HepG2 (cell line): ENCODE measurements around the gene UQCC2. TPM values are rescaled to one million over a fixed set of nuclear protein-coding genes. Genes with fewer than 3 reads are reported as not detected.

ENCODE experiments used
- ATAC-seq: fragments of 200-7000 bp; cut with Tn5 transposase; 3 replicates; pipeline ENCODE4 v1.9.1; 2020; ENCODE audit warnings: mild to moderate bottlenecking, moderate library complexity
- BruUV-seq: library from RNA; stranded (reverse); fragments of 400-500 nt; replicated peaks from 2 replicates; lab custom pipeline; 2021; lab: Mats Ljungman, UMichigan
- CTCF ChIA-PET: fragments of 300-600 bp; formaldehyde crosslinking; extraction: SDS; loops from one replicate; lab custom pipeline; 2021; ENCODE audit warnings: low total read pairs, inconsistent platforms, low intra/inter-chr PET ratio; lab: Yijun Ruan, JAX
- POLR2A ChIA-PET: fragments of 350-600 bp; sonication (Branson Sonifier 250); formaldehyde crosslinking; loops from one replicate; lab custom pipeline; 2020; ENCODE audit warnings: antibody characterized with exemption, inconsistent platforms; lab: Yijun Ruan, JAX
- DNase-seq: peaks from one replicate; pipeline ENCODE4 v3.0.0-alpha.2; 2015; ENCODE audit warnings: low spot score
- FAIRE-seq: peaks from 3 replicates; lab custom pipeline; 2011; peaks lifted over from hg19 to GRCh38; lab: Jason Lieb, UNC
- H2AFZ ChIP-seq: one replicate; pipeline ENCODE4 v1.6.1; 2011; ENCODE audit warnings: low read length, inconsistent platforms
- H3K27ac ChIP-seq: fragments of 300-600 bp; 3 replicates; pipeline ENCODE4 v1.8.0; 2011; ENCODE audit warnings: mixed run types, mild to moderate bottlenecking, mixed read lengths, low read length, inconsistent platforms; ENCODE audit not compliant: insufficient read depth; ENCODE audit errors: extremely low read length
- H3K27me3 ChIP-seq, 2 experiments: fragments of 200-600 bp in 1 of 2; 2 replicates in 1 of 2; 3 replicates in 1 of 2; pipeline versions ENCODE4 v1.6.0 to v1.8.0; 2011; ENCODE audit warnings: low read length in 2 of 2, mild to moderate bottlenecking in 2 of 2, moderate library complexity in 2 of 2, inconsistent platforms in 1 of 2; ENCODE audit not compliant: insufficient read depth in 2 of 2, control insufficient read depth in 1 of 2
- H3K36me3 ChIP-seq, 2 experiments: fragments of 200-600 bp in 1 of 2; replicated peaks in 1 of 2; 2 replicates in 1 of 2; 3 replicates in 1 of 2; pipeline versions ENCODE4 v1.5.1 to v1.8.0; 2011; ENCODE audit warnings: low read length in 2 of 2, inconsistent platforms in 1 of 2; ENCODE audit not compliant: insufficient read depth in 2 of 2, control insufficient read depth in 1 of 2
- H3K4me1 ChIP-seq: 2 replicates; pipeline ENCODE4 v1.5.1; 2012; ENCODE audit warnings: low read length, inconsistent platforms; ENCODE audit not compliant: insufficient read depth
- H3K4me2 ChIP-seq: 2 replicates; pipeline ENCODE4 v1.6.0; 2011; ENCODE audit warnings: low read depth, low read length, inconsistent platforms
- H3K4me3 ChIP-seq, 3 experiments: fragments of 200-600 bp in 1 of 3; sonication (generic), shearing (Covaris generic) in 1 of 3; replicated peaks in 1 of 3; 2 replicates each; pipeline ENCODE4 v1.5.1; 2011 to 2016; ENCODE audit warnings: low read length in 3 of 3, inconsistent platforms in 2 of 3, low read depth in 2 of 3, mild to moderate bottlenecking in 2 of 3, control low read depth in 1 of 3, mixed read lengths in 1 of 3; ENCODE audit not compliant: insufficient read depth in 1 of 3
- H3K79me2 ChIP-seq: one replicate; pipeline ENCODE4 v1.6.1; 2011; ENCODE audit warnings: low read length, inconsistent platforms; ENCODE audit not compliant: insufficient read depth
- H3K9ac ChIP-seq: 2 replicates; pipeline ENCODE4 v1.6.0; 2011; ENCODE audit warnings: mild to moderate bottlenecking, low read depth, low read length, inconsistent platforms; ENCODE audit not compliant: insufficient read depth
- H3K9me3 ChIP-seq: 2 replicates; pipeline ENCODE4 v1.5.1; 2012; ENCODE audit warnings: mild to moderate bottlenecking, low read length
- H4K20me1 ChIP-seq: 2 replicates; pipeline ENCODE4 v1.6.0; 2011; ENCODE audit warnings: inconsistent platforms, mild to moderate bottlenecking, low read length, moderate library complexity; ENCODE audit not compliant: insufficient read depth
- AGO2 ChIP-seq: fragments of 200-400 bp; formaldehyde crosslinking; optimal IDR thresholded peaks from 2 replicates; pipeline ENCODE3; 2017; ENCODE audit warnings: mild to moderate bottlenecking, low read depth, low read length, moderate library complexity
- CBX1 ChIP-seq: IDR thresholded peaks from one replicate; pipeline ENCODE4 v1.6.1; 2016; ENCODE audit warnings: antibody characterized with exemption, low read depth
- MAFF ChIP-seq: IDR thresholded peaks from 2 replicates; pipeline ENCODE4 v1.6.1; 2011; ENCODE audit warnings: low read depth, low read length, improper control_type of control experiment
- MATR3 ChIP-seq: sonication (generic); formaldehyde crosslinking; IDR thresholded peaks from 2 replicates; pipeline ENCODE4 v1.4.0; 2020; ENCODE audit warnings: missing genetic modification reagents
- MXI1 ChIP-seq: IDR thresholded peaks from 3 replicates; pipeline ENCODE4 v1.6.1; 2012; ENCODE audit warnings: low read depth, low read length, inconsistent platforms, borderline replicate concordance
- ZBTB39 ChIP-seq: sonication (generic); formaldehyde crosslinking; IDR thresholded peaks from 2 replicates; pipeline ENCODE4 v1.5.0; 2020; ENCODE audit warnings: missing genetic modification reagents
- WGBS: methylation state at CpG from one replicate; pipeline ENCODE4 v1.1.6; 2017; ENCODE audit warnings: low lambda C conversion rate; 5-methylcytosine and 5-hydroxymethylcytosine counted together
- in situ Hi-C: cut with HindIII; loops from 2 replicates; pipeline ENCODE4 v1.10.0; 2017; ENCODE audit warnings: low pct_unique_long_range_greater_than_20kb; ENCODE audit not compliant: extremely low pct_ligation_motif_present
- intact Hi-C: fragments of 100-400 bp; cut with micrococcal nuclease; formaldehyde crosslinking; loops from one replicate; pipeline ENCODE4 v1.10.0; 2022; ENCODE audit not compliant: unreplicated experiment
- polyA plus RNA-seq, 8 experiments: library from polyadenylated mRNA; depleted of rRNA in 3 of 8; stranded (reverse) in 7 of 8; unstranded in 1 of 8; fragments of >200 nt; fragmentation: Illumina TruSeq in 4 of 8; extraction: Trizol in 4 of 8; gene quantifications; 2 replicates each; pipeline versions ENCODE4 v1.2.1 to v1.2.3, GENCODE V29; 2011 to 2016; ENCODE audit warnings: low read depth in 4 of 8, missing spikeins in 1 of 8, mixed read lengths in 1 of 8; ENCODE audit not compliant: insufficient read depth in 1 of 8
- total RNA-seq, 5 experiments: library from RNA; depleted of rRNA; stranded (reverse); fragments of >200 nt; fragmentation: Illumina TruSeq; extraction: Trizol; gene quantifications; 2 replicates each; pipeline ENCODE4 v1.2.3, GENCODE V29; 2016; ENCODE audit warnings: low read depth in 1 of 5
- TF ChIP-seq, protein P1 (sequence below), 2 experiments: sonication (generic) in 1 of 2; formaldehyde crosslinking in 1 of 2; IDR thresholded peaks; 2 replicates each; pipeline versions ENCODE4 v1.4.0 to v1.6.1; 2018 to 2020; ENCODE audit warnings: missing genetic modification reagents in 2 of 2, borderline replicate concordance in 1 of 2, low read depth in 1 of 2, mild to moderate bottlenecking in 1 of 2, missing biosample characterization in 1 of 2
- TF ChIP-seq, protein P2 (sequence below): sonication (generic); formaldehyde crosslinking; IDR thresholded peaks from 2 replicates; pipeline ENCODE4 v1.4.0; 2020; ENCODE audit warnings: mild to moderate bottlenecking, missing genetic modification reagents
- TF ChIP-seq, protein P3 (sequence below): sonication (generic); formaldehyde crosslinking; IDR thresholded peaks from 2 replicates; pipeline ENCODE4 v1.5.0; 2020; ENCODE audit warnings: mild to moderate bottlenecking, missing genetic modification reagents

UQCC2 gene
- total and polyA plus RNA-seq, 2 of the 13 experiments (the other 11 are each of a cell fraction or from before 2014, with no cell fraction given) = 82.4 to 238 TPM

DNA sequence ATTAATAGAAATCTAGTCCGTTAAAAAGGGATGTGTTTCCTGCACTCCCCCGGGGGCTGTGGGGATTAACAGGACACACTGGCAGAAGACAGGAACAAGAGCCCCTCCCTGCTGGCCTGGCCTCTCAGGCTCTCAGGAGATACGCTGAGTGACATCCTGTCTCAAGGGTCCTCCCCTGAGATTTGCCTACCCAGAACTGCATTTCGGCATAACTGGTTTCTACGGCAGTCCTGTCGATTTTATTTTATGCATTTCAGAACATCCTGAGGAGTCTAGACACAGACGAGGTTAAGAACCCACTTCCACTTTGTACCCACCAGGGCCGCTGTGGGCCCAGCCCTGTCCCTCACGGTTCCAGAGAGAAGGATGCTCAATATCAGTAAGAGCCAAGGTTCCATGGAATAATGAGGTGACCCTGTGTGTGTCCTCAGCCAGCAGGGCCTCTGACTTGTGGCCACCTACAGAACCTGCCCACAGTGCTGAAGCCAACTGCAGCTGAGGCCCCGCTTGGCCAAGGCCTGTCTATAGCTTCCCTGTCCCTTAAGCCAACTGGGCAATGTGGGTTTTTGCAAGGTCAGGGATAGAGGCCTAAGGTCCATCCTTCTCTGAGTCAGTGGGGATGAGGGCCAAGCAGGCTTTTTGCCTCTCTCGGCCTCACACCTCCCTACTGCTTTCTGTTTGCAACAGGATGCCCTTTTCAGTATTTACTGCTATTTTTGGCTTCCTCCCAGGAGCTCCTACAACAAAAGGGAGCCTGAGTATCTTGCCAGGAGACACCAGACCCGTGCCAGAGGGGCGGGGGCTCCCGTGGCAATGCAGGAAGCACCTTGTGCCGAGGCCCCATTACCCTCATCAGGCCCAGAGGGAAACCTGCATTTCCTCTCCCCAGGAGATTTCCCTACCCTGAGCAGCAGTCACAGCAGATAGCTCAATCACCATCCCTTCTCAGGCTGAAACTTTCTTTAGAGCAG lies 14.7 kb downstream of the UQCC2 start:
- Histone ChIP-seq H3K4me1 (no peaks in the 10 kb centered on the region), H3K4me2 (no peak overlapping the region), H3K4me3 (no peak overlapping the region), H3K9ac (no peak overlapping the region), H3K79me2 (no peaks in the 10 kb centered on the region), H3K27me3 (no peaks in the 10 kb centered on the region), H3K27ac (no peak overlapping the region), H3K9me3 (no peaks in the 10 kb centered on the region), H2AFZ (no peak overlapping the region), H3K36me3 (peaks cover 35 to 84% of the 10 kb centered on the region in 2 experiments), H4K20me1 (no peaks in the 10 kb centered on the region; the same call in 1 of the 2 replicates)
- ATAC-seq (no peak), DNase-seq (no peak), FAIRE-seq (no peak)
- intact Hi-C loops (no loop called here), in situ Hi-C loops (no loop called here)
- ChIA-PET POLR2A (interaction anchor here (0.6 to 0.8 kb wide), 2 partner anchors 14 to 185 kb away, joined by 4 to 6 read pairs; partner anchors contain the start of gene UQCC2), CTCF (no interaction called here)
- 95% methylated on average over 15 of the region's 15 CpGs for WGBS
- no TSS peak for BruUV-seq
- TF ChIP-seq, protein P1, sequence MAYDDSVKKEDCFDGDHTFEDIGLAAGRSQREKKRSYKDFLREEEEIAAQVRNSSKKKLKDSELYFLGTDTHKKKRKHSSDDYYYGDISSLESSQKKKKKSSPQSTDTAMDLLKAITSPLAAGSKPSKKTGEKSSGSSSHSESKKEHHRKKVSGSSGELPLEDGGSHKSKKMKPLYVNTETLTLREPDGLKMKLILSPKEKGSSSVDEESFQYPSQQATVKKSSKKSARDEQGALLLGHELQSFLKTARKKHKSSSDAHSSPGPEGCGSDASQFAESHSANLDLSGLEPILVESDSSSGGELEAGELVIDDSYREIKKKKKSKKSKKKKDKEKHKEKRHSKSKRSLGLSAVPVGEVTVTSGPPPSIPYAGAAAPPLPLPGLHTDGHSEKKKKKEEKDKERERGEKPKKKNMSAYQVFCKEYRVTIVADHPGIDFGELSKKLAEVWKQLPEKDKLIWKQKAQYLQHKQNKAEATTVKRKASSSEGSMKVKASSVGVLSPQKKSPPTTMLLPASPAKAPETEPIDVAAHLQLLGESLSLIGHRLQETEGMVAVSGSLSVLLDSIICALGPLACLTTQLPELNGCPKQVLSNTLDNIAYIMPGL (CRISPR knock-in tag; IDR thresholded peaks at IDR 0.05; ENCODE audit: borderline replicate concordance in 1 of 2, low read depth in 1 of 2) = no peak
- TF ChIP-seq MATR3 (no peak), AGO2 (peak; percentile 29), MXI1 (no peak), ZBTB39 (CRISPR knock-in tag) (0 out of 2 replicates have a peak, but pooled peaks have one; percentile 21), CBX1 (no peak), MAFF (0 out of 2 replicates have a peak, but pooled peaks have one; percentile 2)
- TF ChIP-seq, protein P2, sequence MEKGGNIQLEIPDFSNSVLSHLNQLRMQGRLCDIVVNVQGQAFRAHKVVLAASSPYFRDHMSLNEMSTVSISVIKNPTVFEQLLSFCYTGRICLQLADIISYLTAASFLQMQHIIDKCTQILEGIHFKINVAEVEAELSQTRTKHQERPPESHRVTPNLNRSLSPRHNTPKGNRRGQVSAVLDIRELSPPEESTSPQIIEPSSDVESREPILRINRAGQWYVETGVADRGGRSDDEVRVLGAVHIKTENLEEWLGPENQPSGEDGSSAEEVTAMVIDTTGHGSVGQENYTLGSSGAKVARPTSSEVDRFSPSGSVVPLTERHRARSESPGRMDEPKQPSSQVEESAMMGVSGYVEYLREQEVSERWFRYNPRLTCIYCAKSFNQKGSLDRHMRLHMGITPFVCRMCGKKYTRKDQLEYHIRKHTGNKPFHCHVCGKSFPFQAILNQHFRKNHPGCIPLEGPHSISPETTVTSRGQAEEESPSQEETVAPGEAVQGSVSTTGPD (CRISPR knock-in tag) = no peak
- TF ChIP-seq, protein P3, sequence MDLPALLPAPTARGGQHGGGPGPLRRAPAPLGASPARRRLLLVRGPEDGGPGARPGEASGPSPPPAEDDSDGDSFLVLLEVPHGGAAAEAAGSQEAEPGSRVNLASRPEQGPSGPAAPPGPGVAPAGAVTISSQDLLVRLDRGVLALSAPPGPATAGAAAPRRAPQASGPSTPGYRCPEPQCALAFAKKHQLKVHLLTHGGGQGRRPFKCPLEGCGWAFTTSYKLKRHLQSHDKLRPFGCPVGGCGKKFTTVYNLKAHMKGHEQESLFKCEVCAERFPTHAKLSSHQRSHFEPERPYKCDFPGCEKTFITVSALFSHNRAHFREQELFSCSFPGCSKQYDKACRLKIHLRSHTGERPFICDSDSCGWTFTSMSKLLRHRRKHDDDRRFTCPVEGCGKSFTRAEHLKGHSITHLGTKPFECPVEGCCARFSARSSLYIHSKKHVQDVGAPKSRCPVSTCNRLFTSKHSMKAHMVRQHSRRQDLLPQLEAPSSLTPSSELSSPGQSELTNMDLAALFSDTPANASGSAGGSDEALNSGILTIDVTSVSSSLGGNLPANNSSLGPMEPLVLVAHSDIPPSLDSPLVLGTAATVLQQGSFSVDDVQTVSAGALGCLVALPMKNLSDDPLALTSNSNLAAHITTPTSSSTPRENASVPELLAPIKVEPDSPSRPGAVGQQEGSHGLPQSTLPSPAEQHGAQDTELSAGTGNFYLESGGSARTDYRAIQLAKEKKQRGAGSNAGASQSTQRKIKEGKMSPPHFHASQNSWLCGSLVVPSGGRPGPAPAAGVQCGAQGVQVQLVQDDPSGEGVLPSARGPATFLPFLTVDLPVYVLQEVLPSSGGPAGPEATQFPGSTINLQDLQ (CRISPR knock-in tag) = no peak
